B cell (primary cell): ENCODE results near the gene SARM1.

Experiments
- EZH2 ChIP-seq: IDR thresholded peaks from 2 replicates; pipeline ENCODE4 v1.6.1; 2012; ENCODE audit warnings: borderline replicate concordance, low read depth, mild to moderate bottlenecking, moderate library complexity, low read length; ENCODE audit not compliant: insufficient read depth, poor library complexity, severe bottlenecking
- TF ChIP-seq, protein P1 (sequence below): fragments of 200-600 bp; IDR thresholded peaks from one replicate; pipeline ENCODE4 v1.8.0; 2022; ENCODE audit warnings: antibody characterized with exemption, mild to moderate bottlenecking

DNA sequence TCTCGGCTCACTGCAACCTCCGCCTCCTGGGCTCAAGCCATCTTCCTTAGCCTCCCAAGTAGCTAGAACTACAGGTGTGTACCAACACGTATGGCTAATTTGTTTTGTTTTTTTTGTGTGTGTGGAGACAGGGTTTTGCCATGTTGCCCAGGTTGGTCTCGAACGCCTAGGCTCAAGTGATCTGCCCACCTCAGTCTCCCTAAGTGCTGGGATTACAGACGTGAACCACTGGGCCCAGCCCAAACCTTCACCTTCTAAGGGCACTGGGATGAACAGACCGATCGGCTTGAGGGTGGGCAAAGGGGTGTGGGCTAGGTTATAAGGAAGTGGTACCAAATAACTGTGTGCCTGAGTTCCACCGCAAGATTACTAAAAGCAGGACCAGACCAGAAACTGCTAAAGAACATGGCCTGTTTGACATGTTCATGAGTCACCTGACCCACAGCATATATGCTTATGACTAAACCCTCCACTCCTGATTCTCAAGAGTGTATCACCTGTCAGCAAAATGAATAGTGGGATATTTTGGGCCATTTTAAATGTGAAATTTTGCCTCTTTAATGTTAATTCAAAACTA lies 44.4 kb upstream of the SARM1 start:
- TF ChIP-seq, protein P1, sequence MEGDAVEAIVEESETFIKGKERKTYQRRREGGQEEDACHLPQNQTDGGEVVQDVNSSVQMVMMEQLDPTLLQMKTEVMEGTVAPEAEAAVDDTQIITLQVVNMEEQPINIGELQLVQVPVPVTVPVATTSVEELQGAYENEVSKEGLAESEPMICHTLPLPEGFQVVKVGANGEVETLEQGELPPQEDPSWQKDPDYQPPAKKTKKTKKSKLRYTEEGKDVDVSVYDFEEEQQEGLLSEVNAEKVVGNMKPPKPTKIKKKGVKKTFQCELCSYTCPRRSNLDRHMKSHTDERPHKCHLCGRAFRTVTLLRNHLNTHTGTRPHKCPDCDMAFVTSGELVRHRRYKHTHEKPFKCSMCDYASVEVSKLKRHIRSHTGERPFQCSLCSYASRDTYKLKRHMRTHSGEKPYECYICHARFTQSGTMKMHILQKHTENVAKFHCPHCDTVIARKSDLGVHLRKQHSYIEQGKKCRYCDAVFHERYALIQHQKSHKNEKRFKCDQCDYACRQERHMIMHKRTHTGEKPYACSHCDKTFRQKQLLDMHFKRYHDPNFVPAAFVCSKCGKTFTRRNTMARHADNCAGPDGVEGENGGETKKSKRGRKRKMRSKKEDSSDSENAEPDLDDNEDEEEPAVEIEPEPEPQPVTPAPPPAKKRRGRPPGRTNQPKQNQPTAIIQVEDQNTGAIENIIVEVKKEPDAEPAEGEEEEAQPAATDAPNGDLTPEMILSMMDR, result no peak
- no peak for TF ChIP-seq EZH2
